Activated CD8-positive, alpha-beta memory T cell treated with anti-CD3 and anti-CD28 coated beads for 36 hours (primary cell): Measurements from ENCODE around the gene C2orf80. TPM values are rescaled to one million over a fixed set of nuclear protein-coding genes. Genes with fewer than 3 reads are reported as not detected.

Experiments used
- CTCF ChIA-PET: fragments of 350-600 bp; sonication (Branson Sonifier 250); formaldehyde crosslinking; loops from one replicate; lab custom pipeline; 2021; ENCODE audit warnings: antibody characterized with exemption; lab: Charles Lee
- POLR2A ChIA-PET: fragments of 350-600 bp; sonication (Branson Sonifier 250); formaldehyde crosslinking; loops from one replicate; lab custom pipeline; 2021; ENCODE audit warnings: antibody characterized with exemption; lab: Charles Lee
- total RNA-seq, 2 experiments: library from RNA; stranded (reverse); gene quantifications; one replicate each; pipeline ENCODE4 v1.2.3, GENCODE V29; 2021

The C2orf80 gene
- total RNA-seq, 2 experiments from 2014 or later, result not detected

GRCh38 chr2:208183526-208183925, 6.3 kb downstream of the C2orf80 start:
- POLR2A ChIA-PET, result no interaction called here

GRCh38 chr2:208182835-208183234, 7.0 kb downstream of the C2orf80 start:
- ChIA-PET CTCF (no interaction called here), POLR2A (no interaction called here)

More at GRCh38 chr2:208183526-208183925, 6.3 kb downstream of the C2orf80 start:
- CTCF ChIA-PET, result no interaction called here

DNA sequence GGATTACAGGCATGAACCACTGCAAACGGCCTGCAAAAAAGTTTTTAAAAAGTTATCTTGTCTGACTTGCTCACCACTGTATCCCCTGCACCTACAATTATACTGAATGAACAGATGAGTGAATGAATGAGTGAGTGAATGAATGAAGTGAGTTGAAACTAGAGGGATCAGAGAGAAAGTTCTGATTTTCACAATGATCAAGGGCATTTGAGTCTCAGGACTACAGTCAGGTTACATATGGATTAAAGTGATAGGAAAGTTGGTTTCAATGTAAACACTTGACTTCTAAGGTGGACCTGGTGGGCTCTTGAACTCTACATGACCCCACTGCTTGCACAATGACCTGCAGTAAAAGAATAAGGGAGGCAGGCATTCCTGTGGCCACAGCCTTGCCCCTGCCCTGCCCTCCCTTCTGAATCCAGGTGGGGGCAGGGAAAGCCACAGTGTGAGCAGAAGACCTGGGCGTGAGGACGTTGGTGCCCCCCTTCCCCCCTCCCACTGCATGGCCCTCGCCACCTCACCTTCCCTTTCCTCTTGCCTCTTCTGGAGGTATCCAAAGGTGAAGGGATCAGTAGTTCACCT, 10.7 kb downstream of the C2orf80 start:
- POLR2A ChIA-PET, result no interaction called here
- CTCF ChIA-PET, result no interaction called here

- ChIA-PET CTCF (interaction anchor here (0.6 to 1.4 kb wide), 10 partner anchors 10 to 278 kb away, joined by 3 to 8 read pairs (median 3); partner anchors contain the start of gene IDH1), POLR2A (interaction anchor here (0.6 kb wide), 1 partner anchor 538 kb away, joined by 3 read pairs; no protein-coding TSS in a partner anchor)
Observed at GRCh38 chr2:208175840-208176153, 14.0 kb downstream of the C2orf80 start.

GRCh38 chr2:208175069-208175839, 14.6 kb downstream of the C2orf80 start:
- POLR2A ChIA-PET, result interaction anchor here (0.6 to 0.7 kb wide), 2 partner anchors 9 to 538 kb away, joined by 3 read pairs; no protein-coding TSS in a partner anchor

GRCh38 chr2:208174144-208174543, 15.7 kb downstream of the C2orf80 start:
- POLR2A ChIA-PET, result interaction anchor here (0.7 kb wide), 1 partner anchor 10 kb away, joined by 3 read pairs; no protein-coding TSS in a partner anchor
- CTCF ChIA-PET, result interaction anchor here (0.7 kb wide), 2 partner anchors 106 to 151 kb away, joined by 3 read pairs; no protein-coding TSS in a partner anchor

More at GRCh38 chr2:208175069-208175839, 14.6 kb downstream of the C2orf80 start:
- CTCF ChIA-PET, result interaction anchor here (0.6 to 1.4 kb wide), 13 partner anchors 10 to 277 kb away, joined by 3 to 8 read pairs (median 3); partner anchors contain the start of gene IDH1

GRCh38 chr2:208172125-208172524, 17.7 kb downstream of the C2orf80 start:
- ChIA-PET POLR2A (no interaction called here), CTCF (no interaction called here)

DNA sequence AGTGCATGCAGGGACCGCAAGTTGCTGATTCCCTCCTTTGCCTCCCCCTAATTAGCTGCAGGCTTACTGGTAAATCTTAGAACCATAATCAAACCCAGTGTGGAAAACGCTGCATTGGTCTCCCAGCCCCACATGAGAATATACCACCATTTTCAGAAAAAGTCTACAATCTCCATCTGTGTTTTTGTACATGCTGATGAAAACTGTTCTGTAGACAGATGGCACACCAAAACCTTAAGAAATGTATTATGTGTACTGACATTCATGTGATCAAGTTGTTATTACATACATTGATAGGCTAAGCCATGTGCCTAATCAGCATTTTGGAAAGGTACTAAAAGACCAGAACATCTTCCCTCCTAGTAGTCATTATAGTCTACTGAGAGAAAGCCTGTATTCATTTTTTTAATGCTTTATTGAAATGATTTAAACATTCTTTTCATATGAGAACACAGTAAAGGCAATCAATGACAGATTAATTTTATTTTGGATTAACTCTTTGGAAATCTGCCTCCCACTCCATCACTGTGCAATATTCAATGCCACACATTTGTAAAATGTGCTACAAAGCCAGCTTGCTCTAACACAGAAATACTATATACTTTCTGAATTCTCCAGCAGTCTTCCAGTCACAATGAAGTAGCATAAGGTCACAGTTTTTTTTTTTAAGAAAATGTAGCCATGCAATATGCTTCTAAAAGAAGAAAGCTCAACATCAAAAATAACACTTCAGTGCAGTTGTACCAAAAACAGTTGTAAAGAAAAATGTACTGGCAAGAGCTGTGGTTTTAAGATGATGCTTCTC, 24.7 kb downstream of the C2orf80 start:
- ChIA-PET POLR2A (no interaction called here), CTCF (interaction anchor here (0.7 kb wide), 1 partner anchor 11 kb away, joined by 3 read pairs; no protein-coding TSS in a partner anchor)

- POLR2A ChIA-PET, result no interaction called here
- CTCF ChIA-PET, result no interaction called here
Observed at GRCh38 chr2:208163489-208163888, 26.3 kb downstream of the C2orf80 start, which contains the start of gene CRYGA. CRYGA (minus strand) TSS chr2:208163589; CDS start chr2:208163556, 33 bp downstream.

GRCh38 chr2:208156439-208156838, 33.4 kb downstream of the C2orf80 start:
- ChIA-PET CTCF (no interaction called here), POLR2A (no interaction called here)

GRCh38 chr2:208153156-208153555, 36.7 kb downstream of the C2orf80 start:
- POLR2A ChIA-PET, result no interaction called here

GRCh38 chr2:208150956-208151355, 38.9 kb downstream of the C2orf80 start:
- CTCF ChIA-PET, result no interaction called here
- POLR2A ChIA-PET, result no interaction called here

More at GRCh38 chr2:208153156-208153555, 36.7 kb downstream of the C2orf80 start:
- CTCF ChIA-PET, result interaction anchor here (1.0 kb wide), 1 partner anchor 20 kb away, joined by 3 read pairs; no protein-coding TSS in a partner anchor

DNA sequence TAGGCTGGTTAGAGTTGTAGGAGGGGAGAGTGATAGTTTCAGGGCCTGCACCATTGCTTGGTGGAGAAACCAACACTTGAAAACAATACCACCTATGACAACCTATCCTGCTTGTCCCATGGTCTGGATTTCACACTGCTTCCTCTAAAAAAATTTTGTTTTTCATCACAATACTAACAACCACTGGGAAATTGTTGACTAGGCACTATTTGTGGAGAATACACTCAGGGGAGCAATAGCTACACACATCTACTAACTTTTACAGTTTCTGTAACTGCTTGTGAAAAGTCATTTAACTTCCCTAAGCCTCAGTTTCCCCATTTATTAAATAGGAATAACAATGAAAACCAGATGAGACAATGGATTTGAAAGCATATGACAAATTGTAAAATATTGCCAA, 39.7 kb downstream of the C2orf80 start:
- ChIA-PET CTCF (no interaction called here), POLR2A (no interaction called here)

- POLR2A ChIA-PET, result no interaction called here
- CTCF ChIA-PET, result no interaction called here
Observed at GRCh38 chr2:208148803-208149202, 41.0 kb downstream of the C2orf80 start.

- ChIA-PET POLR2A (no interaction called here), CTCF (no interaction called here)
Observed at GRCh38 chr2:208147759-208148158, 42.1 kb downstream of the C2orf80 start.

- CTCF ChIA-PET, result no interaction called here
- POLR2A ChIA-PET, result no interaction called here
Observed at GRCh38 chr2:208147008-208147407, 42.8 kb downstream of the C2orf80 start.

DNA sequence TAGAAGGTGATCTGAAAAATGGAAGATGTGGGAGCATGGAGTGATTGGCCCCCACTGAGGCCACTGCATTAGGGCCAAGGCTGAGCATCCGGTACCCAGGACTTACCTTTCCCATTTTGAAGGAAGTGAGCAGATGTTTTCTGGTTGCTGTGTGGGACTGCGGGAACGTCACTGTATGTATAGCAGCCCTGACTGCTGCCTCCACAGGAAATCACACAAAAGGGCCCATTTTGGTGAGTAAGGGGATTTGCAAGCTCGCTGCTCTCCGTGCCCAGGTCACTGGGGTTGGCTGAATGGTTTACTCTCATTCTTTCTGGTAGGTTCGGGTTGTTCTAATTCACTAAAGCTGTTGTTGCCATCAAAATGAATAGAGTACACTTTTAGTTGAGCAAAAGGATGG, 43.8 kb downstream of the C2orf80 start, which contains the start of gene CRYGB:
Gene CRYGB, minus strand, starts transcription at position 153 of the 400 bp plus-strand sequence. Its CDS starts 38 bp downstream, at position 115.
- POLR2A ChIA-PET, result no interaction called here
- CTCF ChIA-PET, result no interaction called here

GRCh38 chr2:208142925-208143799, 46.7 kb downstream of the C2orf80 start:
- ChIA-PET POLR2A (no interaction called here), CTCF (interaction anchor here (1.3 kb wide), 1 partner anchor 65 kb away, joined by 6 read pairs; no protein-coding TSS in a partner anchor)
